Fibroblast of villous mesenchyme (primary cell): ENCODE results near the gene GTF2IRD1. TPM values are rescaled to one million over a fixed set of nuclear protein-coding genes. Genes with fewer than 3 reads are reported as not detected.

ENCODE experiments used
- DNase-seq: peaks from one replicate; pipeline ENCODE4 v3.0.0-alpha.2; 2010; ENCODE audit warnings: low read depth
- H3K4me3 ChIP-seq: 2 replicates; pipeline ENCODE4 v1.5.1; 2011; ENCODE audit warnings: low read depth, mild to moderate bottlenecking, low read length
- total RNA-seq: library from RNA; depleted of rRNA; stranded (reverse); fragments of >200 nt; gene quantifications from 2 replicates; pipeline ENCODE4 v1.2.3, GENCODE V29; 2012
- TF ChIP-seq, protein P1 (sequence below): IDR thresholded peaks from 2 replicates; pipeline ENCODE4 v1.5.1; 2012; ENCODE audit warnings: low read depth, mild to moderate bottlenecking, low read length; ENCODE audit not compliant: insufficient read depth

The GTF2IRD1 gene
- total RNA-seq, 1 donor: 13.4 TPM

DNA sequence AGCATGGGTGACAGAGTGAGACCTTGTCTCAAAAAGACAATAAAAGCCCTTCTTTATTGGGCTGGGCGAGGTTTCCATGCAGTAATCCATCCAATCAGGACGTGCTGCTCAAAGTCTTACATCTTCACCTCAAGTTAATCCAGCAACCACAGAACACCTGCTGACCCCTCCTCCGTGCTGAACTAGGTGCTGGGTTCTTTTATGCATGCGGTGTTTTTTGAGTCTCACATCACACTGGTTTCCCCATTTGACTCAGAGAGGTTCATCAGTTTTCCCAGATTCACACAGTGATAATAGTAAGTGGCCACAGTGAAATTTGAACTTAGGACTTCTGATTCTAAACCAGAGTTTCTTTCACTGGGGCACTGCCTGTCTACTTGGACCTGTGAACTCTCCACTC, 145.5 kb downstream of the GTF2IRD1 start:
- no peak for DNase-seq
- H3K4me3 ChIP-seq: no peak overlapping the region
- TF ChIP-seq, protein P1, sequence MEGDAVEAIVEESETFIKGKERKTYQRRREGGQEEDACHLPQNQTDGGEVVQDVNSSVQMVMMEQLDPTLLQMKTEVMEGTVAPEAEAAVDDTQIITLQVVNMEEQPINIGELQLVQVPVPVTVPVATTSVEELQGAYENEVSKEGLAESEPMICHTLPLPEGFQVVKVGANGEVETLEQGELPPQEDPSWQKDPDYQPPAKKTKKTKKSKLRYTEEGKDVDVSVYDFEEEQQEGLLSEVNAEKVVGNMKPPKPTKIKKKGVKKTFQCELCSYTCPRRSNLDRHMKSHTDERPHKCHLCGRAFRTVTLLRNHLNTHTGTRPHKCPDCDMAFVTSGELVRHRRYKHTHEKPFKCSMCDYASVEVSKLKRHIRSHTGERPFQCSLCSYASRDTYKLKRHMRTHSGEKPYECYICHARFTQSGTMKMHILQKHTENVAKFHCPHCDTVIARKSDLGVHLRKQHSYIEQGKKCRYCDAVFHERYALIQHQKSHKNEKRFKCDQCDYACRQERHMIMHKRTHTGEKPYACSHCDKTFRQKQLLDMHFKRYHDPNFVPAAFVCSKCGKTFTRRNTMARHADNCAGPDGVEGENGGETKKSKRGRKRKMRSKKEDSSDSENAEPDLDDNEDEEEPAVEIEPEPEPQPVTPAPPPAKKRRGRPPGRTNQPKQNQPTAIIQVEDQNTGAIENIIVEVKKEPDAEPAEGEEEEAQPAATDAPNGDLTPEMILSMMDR: no peak

DNA sequence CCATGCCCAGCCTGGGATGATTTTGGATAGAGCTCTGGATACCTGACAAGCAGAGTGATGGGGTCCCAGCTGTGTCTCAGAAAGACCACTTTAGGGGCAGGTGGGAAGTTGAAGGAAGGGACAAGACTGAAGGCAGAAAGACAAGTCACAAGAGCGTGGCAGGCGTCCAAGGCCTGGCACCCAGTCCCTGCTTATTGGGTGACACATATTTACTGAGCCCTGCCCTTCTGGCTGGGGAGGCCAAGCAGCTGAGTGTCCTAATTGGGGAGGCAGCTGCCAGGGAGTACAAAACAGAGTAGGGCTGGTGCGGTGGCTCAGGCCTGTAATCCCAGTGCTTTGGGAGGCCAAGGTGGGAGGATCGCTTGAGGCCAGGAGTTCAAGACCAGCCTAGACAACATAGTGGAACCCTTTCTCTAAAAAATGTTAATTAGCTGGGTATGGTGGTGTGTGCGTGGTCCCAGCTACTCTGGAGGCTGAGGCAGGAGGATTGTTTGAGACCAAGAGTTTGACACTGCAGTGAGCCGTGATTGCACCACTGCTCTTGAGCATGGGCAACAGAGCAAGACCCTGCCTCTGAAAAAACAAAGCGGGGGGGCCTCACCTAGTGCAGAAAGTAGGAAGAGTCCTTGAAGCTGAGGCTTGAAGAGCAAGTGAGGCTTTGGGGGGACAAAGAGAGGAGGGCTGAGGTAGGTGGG, 150.8 kb downstream of the GTF2IRD1 start:
- H3K4me3 ChIP-seq: no peak overlapping the region
- DNase-seq: no peak
- TF ChIP-seq, protein P1: no peak

DNA sequence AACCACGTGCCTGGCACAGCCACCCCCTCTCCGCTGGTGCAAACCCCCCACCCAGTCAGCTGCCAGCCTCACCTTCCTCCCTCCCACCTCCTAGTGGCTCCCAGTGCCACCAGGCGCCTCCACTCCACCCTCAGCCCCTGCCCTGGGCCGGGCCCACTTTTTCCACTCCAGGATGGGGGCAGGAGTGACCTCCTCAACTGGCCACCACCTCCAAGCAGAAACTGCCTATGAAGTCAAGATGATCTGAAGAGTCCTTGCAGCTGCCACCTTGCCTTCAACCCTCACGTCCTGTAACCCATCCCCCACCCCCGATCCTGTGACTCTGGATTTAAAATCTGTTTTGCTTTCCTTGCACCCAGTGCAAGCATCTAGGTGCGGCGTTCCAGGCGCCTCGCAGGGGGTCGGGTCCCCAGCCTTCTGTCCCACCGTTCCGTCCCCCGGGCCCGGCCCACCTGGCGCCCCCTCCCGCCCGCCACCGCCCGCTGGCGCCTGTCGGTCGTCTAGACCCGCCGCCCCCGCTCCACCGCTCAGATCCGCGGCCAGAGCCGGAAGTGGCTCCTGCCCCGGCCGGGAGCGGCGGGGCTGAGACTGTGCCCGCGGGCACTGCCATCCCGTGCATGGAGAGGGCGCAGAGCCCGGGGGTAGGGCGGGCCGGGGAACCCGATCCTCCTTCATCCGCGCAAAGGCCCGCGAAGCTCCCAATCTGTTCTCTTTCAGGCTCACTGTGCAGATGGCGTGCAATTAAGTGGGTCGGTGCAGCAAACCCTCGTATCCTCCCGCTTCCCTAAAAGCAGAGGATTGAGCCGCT, 152.6 kb downstream of the GTF2IRD1 start:
- H3K4me3 ChIP-seq: peak overlapping the region; percentile 43
- TF ChIP-seq, protein P1: no peak
- peak; percentile 19 for DNase-seq

DNA sequence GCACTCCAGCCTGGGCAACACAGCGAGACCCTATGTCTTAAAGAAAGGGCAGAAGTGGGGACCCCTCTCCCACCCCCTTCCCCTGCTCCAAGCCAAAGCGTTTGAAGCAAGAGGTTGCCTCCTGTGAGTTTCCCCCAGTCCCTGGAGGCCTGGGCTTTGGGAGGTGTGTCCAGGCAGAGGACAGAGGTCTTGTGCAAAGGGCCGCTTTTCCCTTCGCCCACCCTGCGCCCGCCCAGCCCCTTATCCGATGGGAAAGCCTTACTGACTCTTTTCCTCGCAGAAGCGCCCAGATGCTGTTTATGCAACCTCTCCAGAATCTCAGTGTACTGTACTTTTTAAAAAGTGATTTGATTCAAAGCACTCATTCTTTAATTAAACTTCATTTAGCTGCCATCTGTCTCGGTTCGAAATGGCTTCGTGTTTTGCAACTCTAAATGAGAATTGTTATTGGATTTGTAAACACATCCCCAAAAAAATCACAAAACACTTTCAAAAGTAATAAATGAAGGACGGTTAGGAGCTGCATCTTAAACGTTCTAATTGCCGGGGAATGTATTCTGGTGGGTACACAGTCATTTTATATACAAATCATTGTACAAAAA, 153.3 kb downstream of the GTF2IRD1 start:
- TF ChIP-seq, protein P1: no peak
- no peak for DNase-seq
- H3K4me3 ChIP-seq: peak overlapping the region; percentile 43

DNA sequence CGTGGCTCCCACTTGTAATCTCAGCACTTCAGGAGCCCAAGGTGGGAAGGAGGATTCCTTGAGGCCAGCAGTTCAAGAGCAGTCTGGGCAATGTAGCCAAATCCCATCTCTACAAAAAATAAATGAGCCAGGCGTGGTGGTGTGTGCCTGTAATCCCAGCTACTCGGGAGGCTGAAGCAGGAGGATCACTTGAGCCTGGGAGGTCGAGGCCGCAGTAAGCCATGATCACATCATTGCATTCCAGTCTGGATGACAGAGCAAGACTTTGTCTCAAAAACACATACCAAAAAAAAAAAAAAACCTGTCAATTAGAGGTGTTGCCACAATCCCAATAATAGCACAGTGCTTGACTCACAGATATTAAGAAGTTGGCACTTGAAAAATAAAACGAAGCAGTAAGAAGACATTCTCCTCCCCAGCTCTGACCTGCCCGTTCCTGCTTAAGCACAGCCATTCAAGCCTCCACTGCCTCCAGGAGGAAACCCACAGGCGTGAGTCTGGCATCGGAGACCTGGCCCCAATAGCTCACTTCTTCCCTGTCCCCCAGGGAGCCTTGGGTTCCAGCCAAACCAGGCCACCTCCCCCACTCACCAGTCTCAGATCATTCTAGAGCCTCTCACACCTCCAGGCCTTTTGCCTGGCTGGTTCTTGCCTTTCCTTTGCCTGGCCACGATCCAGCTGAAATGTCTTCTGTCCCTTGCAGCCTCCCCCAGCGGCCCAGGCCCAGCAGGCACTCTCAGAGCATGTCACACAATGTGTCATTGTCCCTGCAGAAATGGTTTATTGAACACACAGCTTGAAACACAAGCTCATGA, 158.5 kb downstream of the GTF2IRD1 start:
- DNase-seq: no peak
- TF ChIP-seq, protein P1: no peak
- no peak overlapping the region for H3K4me3 ChIP-seq

DNA sequence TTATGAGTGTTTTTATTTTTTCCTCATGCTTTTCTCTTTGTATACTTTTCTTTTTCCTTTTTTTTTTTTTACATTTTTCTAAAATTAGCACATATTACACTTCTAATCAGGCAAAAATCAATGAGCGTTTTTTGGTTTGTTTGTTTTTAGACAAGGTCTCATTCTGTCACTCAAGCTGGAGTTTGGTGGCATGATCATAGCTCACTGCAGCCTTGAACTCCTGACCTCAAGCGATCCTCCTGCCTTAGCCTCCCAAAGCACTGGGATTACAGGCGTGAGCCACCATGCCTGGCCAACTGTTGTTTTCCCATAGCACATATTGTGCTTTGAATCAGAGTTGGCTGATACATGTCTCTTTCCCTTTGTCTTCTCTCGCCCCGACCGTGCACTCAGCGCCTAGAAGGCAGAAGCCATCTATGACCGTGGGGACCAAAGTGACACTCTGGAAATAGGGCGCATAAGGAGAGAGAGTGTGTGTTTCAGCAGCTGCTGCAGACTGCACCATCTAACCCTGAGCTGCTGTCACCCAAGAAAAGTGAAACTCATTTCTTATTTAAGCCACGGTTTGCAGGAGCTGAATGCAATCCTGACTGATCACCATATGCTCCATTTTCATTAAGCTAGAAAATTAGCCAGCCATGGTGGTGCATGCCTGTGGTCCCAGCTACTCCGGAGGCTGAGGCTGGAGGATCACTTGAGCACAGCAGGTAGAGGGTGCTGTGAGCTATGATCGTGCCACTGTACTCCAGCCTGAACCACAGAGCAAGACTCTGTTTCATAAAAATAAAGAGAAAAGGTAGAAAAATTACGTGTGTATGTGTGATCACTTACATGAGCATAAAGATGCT, 162.5 kb downstream of the GTF2IRD1 start:
- TF ChIP-seq, protein P1: no peak
- no peak overlapping the region for H3K4me3 ChIP-seq
- no peak for DNase-seq
